ENCODE results near the gene SNRPA1.

DNA sequence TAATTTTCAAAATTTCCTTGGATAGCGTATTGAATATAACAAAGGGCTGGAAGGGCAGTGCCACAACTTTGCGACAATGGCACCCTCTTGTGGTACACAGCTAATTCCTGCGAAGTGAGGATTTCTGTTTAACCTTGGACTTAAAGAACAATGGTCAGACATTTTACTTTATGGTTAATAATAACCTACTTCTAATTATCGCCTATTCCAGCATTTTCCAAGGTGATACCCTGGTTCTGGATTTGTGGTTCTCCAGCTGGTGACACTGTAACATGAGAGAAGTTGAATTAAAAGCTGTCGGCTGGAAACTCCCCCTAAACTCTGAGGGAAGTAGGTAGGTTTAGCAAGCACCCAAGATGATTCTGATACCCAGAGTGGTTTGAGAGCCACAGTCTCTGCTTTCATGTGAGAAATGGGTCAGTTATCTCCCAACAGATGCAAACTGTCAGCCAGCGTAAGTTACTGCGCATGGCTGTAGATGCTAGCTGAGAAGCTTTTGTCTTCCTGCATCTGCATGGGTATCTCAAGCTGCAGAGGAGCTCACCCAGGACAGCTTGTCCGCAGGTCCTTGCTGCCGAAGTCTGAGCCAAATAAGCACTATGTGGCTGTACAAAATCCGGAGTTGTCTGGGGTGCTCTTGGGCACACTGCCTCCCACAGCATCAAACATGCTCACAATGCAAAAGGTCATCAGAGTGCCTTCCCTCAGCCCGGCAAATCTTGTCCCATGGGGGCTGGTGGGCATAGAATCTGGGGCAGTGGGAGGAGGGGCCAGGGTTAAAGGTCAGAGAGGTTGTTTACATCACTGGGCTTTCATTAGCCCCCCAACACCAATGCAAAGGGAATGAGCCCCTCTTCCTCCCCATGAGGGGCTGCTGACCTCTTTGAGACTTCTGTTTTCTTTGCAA is 36.6 kb downstream of the SNRPA1 start:
- TF ChIP-seq, protein P1, sequence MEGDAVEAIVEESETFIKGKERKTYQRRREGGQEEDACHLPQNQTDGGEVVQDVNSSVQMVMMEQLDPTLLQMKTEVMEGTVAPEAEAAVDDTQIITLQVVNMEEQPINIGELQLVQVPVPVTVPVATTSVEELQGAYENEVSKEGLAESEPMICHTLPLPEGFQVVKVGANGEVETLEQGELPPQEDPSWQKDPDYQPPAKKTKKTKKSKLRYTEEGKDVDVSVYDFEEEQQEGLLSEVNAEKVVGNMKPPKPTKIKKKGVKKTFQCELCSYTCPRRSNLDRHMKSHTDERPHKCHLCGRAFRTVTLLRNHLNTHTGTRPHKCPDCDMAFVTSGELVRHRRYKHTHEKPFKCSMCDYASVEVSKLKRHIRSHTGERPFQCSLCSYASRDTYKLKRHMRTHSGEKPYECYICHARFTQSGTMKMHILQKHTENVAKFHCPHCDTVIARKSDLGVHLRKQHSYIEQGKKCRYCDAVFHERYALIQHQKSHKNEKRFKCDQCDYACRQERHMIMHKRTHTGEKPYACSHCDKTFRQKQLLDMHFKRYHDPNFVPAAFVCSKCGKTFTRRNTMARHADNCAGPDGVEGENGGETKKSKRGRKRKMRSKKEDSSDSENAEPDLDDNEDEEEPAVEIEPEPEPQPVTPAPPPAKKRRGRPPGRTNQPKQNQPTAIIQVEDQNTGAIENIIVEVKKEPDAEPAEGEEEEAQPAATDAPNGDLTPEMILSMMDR (conservative IDR thresholded peaks at IDR 0.05 in 1 of 2, IDR thresholded peaks at IDR 0.05 in 1 of 2; ENCODE audit: extremely low read depth in 1 of 2, insufficient read depth in 1 of 2, low read depth in 1 of 2, low read length in 2 of 2): peak; percentile 77 to 96
- no peak for TF ChIP-seq EZH2 (IDR thresholded peaks at IDR 0.05; ENCODE audit: borderline replicate concordance, low read length)

Measured in mammary epithelial cell (primary cell).